Effector memory CD8-positive, alpha-beta T cell (primary cell): ENCODE results near the gene HIPK4.
"Not testable (repeated sequence)": the region's sequence is repeated elsewhere in the genome, so short reads cannot be mapped to it uniquely, and the experiment has no call there.

Experiments used
- ATAC-seq: fragments of 150-1000 bp; cut with Tn5 transposase; replicated peaks from 2 replicates; pipeline ENCODE4 v1.10.0; 2021; ENCODE audit warnings: mild to moderate bottlenecking, moderate library complexity
- DNase-seq, 3 experiments: peaks; one replicate each; pipeline ENCODE4 v3.0.0; 2021
- H3K27ac Mint-ChIP-seq, 2 donors: one replicate each; pipeline ENCODE4 v1.8.0; 2022; ENCODE audit warnings: mild to moderate bottlenecking in 2 of 2, mixed read lengths in 2 of 2, moderate library complexity in 2 of 2
- H3K27me3 Mint-ChIP-seq, 2 donors: one replicate each; pipeline ENCODE4 v1.8.0; 2022; ENCODE audit warnings: mixed read lengths in 2 of 2
- H3K36me3 Mint-ChIP-seq: one replicate; pipeline ENCODE4 v1.8.0; 2022; ENCODE audit warnings: mild to moderate bottlenecking, moderate library complexity, mixed read lengths; ENCODE audit not compliant: insufficient read depth
- H3K4me1 Mint-ChIP-seq, 2 donors: one replicate each; pipeline ENCODE4 v1.8.0; 2022; ENCODE audit warnings: low read depth in 2 of 2, mixed read lengths in 2 of 2
- H3K4me3 Mint-ChIP-seq, 2 donors: one replicate each; pipeline ENCODE4 v1.8.0; 2022; ENCODE audit warnings: mild to moderate bottlenecking in 2 of 2, mixed read lengths in 2 of 2, moderate library complexity in 2 of 2
- H3K9me3 Mint-ChIP-seq, 2 donors: one replicate each; pipeline ENCODE4 v1.8.0; 2022; ENCODE audit warnings: mixed read lengths in 2 of 2
- total RNA-seq, 9 experiments: gene quantifications; one replicate each; lab custom pipeline; 2026; lab: John Stamatoyannopoulos, UW

Gene HIPK4
- total RNA-seq, result 0 to 0.85 (median 0.06) reads per million in 9 experiments

GRCh38 chr19:40390084-40390742 lies at the start of gene HIPK4:
HIPK4 (minus strand) TSS chr19:40390181; CDS start chr19:40389902, 279 bp downstream.
- no peak for DNase-seq
- Mint-ChIP-seq H3K4me1 (peaks cover 1 to 3% of the 10 kb centered on the region in 2 donors), H3K4me3 (no peak within 1 kb of the TSS), H3K9me3 (no peaks in the 10 kb centered on the region), H3K36me3 (no peaks in the 10 kb centered on the region), H3K27me3 (peaks cover 0 to 9% of the 10 kb centered on the region in 2 donors), H3K27ac (no peak within 1 kb of the TSS)
- no peak for ATAC-seq

GRCh38 chr19:40438284-40438683 lies 48.3 kb upstream of the HIPK4 start:
- no peaks in the 10 kb centered on the region for H3K9me3 Mint-ChIP-seq
- H3K27ac Mint-ChIP-seq, result no peak overlapping the region
- no peaks in the 10 kb centered on the region for H3K27me3 Mint-ChIP-seq
- H3K4me3 Mint-ChIP-seq, result no peak overlapping the region
- ATAC-seq, result no peak
- peaks cover 12 to 19% of the 10 kb centered on the region in 2 donors for H3K4me1 Mint-ChIP-seq
- no peak for DNase-seq
- H3K36me3 Mint-ChIP-seq, result peaks cover 31% of the 10 kb centered on the region

GRCh38 chr19:40433391-40434216 lies 43.6 kb upstream of the HIPK4 start:
- Mint-ChIP-seq H3K36me3 (peaks cover 7% of the 10 kb centered on the region), H3K9me3 (no peaks in the 10 kb centered on the region), H3K27ac (peak overlapping the region; percentile 57 to 89), H3K4me3 (peak overlapping the region; percentile 74 to 90), H3K4me1 (peaks cover 6 to 12% of the 10 kb centered on the region in 2 donors), H3K27me3 (no peaks in the 10 kb centered on the region)
- ATAC-seq, result peak; percentile 92
- peak; percentile 19 to 33 (median 31) for DNase-seq

- H3K27ac Mint-ChIP-seq, result peak overlapping the region in 1 of 2 donors; percentile 57
- not testable (repeated sequence) for H3K4me1 Mint-ChIP-seq, H3K36me3 Mint-ChIP-seq, DNase-seq, H3K27me3 Mint-ChIP-seq, H3K9me3 Mint-ChIP-seq, ATAC-seq
- H3K4me3 Mint-ChIP-seq, result peak overlapping the region; percentile 74 to 90
These were observed 42.8 kb upstream of the HIPK4 start for GRCh38 chr19:40432760-40433159.

- H3K27me3 Mint-ChIP-seq, result no peaks in the 10 kb centered on the region
- peaks cover 6 to 8% of the 10 kb centered on the region in 2 donors for H3K4me1 Mint-ChIP-seq
- no peak for ATAC-seq
- no peak overlapping the region for H3K27ac Mint-ChIP-seq
- DNase-seq, result no peak
- H3K36me3 Mint-ChIP-seq, result peaks cover 3% of the 10 kb centered on the region
- H3K9me3 Mint-ChIP-seq, result no peaks in the 10 kb centered on the region
- no peak overlapping the region for H3K4me3 Mint-ChIP-seq
These were observed 41.7 kb upstream of the HIPK4 start for GRCh38 chr19:40431698-40432097.

- H3K27ac Mint-ChIP-seq, DNase-seq, H3K4me3 Mint-ChIP-seq, ATAC-seq, H3K27me3 Mint-ChIP-seq, H3K9me3 Mint-ChIP-seq: not testable (repeated sequence)
- peaks cover 12% of the 10 kb centered on the region for H3K36me3 Mint-ChIP-seq
- H3K4me1 Mint-ChIP-seq, result peaks cover 8 to 10% of the 10 kb centered on the region in 2 donors
These were observed 40.3 kb upstream of the HIPK4 start for GRCh38 chr19:40430242-40430641.

GRCh38 chr19:40428197-40428596 lies 38.2 kb upstream of the HIPK4 start:
- H3K4me1 Mint-ChIP-seq, result peaks cover 12 to 13% of the 10 kb centered on the region in 2 donors
- DNase-seq, H3K27me3 Mint-ChIP-seq, H3K4me3 Mint-ChIP-seq, ATAC-seq, H3K27ac Mint-ChIP-seq, H3K9me3 Mint-ChIP-seq: not testable (repeated sequence)
- H3K36me3 Mint-ChIP-seq, result peaks cover 24% of the 10 kb centered on the region

- H3K27me3 Mint-ChIP-seq, result no peaks in the 10 kb centered on the region
- peaks cover 11 to 13% of the 10 kb centered on the region in 2 donors for H3K4me1 Mint-ChIP-seq
- DNase-seq (peak; percentile 100), ATAC-seq (peak; percentile 86)
- peak within 1 kb of the TSS; percentile 95 to 97 for H3K27ac Mint-ChIP-seq
- peak within 1 kb of the TSS; percentile 98 to 99 for H3K4me3 Mint-ChIP-seq
- H3K9me3 Mint-ChIP-seq, result no peaks in the 10 kb centered on the region
- peaks cover 46% of the 10 kb centered on the region for H3K36me3 Mint-ChIP-seq
These were observed 35.7 kb upstream of the HIPK4 start, which contains the start of gene SERTAD1 for GRCh38 chr19:40425450-40426287. SERTAD1 (minus strand) TSS chr19:40425992; CDS start chr19:40423546, 2,446 bp downstream.

- ATAC-seq (no peak), DNase-seq (no peak)
- peak overlapping the region; percentile 95 to 97 for H3K27ac Mint-ChIP-seq
- peak overlapping the region; percentile 98 to 99 for H3K4me3 Mint-ChIP-seq
- H3K4me1 Mint-ChIP-seq, result peaks cover 12 to 14% of the 10 kb centered on the region in 2 donors
- H3K9me3 Mint-ChIP-seq, result no peaks in the 10 kb centered on the region
- H3K36me3 Mint-ChIP-seq, result peaks cover 51% of the 10 kb centered on the region
- H3K27me3 Mint-ChIP-seq, result no peaks in the 10 kb centered on the region
These were observed 34.9 kb upstream of the HIPK4 start for GRCh38 chr19:40424637-40425449.

- ATAC-seq (no peak), DNase-seq (no peak)
- no peaks in the 10 kb centered on the region for H3K9me3 Mint-ChIP-seq
- H3K4me1 Mint-ChIP-seq, result peaks cover 14 to 15% of the 10 kb centered on the region in 2 donors
- no peaks in the 10 kb centered on the region for H3K27me3 Mint-ChIP-seq
- H3K36me3 Mint-ChIP-seq, result peaks cover 53% of the 10 kb centered on the region
- H3K4me3 Mint-ChIP-seq, result peak overlapping the region; percentile 98 to 99
- H3K27ac Mint-ChIP-seq, result peak overlapping the region in 1 of 2 donors; percentile 95
These were observed 34.0 kb upstream of the HIPK4 start for GRCh38 chr19:40423938-40424337.

- peak overlapping the region; percentile 82 to 85 for H3K4me3 Mint-ChIP-seq
- H3K27me3 Mint-ChIP-seq, result no peaks in the 10 kb centered on the region
- no peaks in the 10 kb centered on the region for H3K9me3 Mint-ChIP-seq
- ATAC-seq, result no peak
- H3K4me1 Mint-ChIP-seq, result peaks cover 15 to 16% of the 10 kb centered on the region in 2 donors
- no peak for DNase-seq
- peaks cover 53% of the 10 kb centered on the region for H3K36me3 Mint-ChIP-seq
- H3K27ac Mint-ChIP-seq, result peak overlapping the region in 1 of 2 donors; percentile 95
These were observed 33.0 kb upstream of the HIPK4 start for GRCh38 chr19:40422748-40423566.
